ENCODE results near the gene GPRIN3. TPM values are rescaled to one million over a fixed set of nuclear protein-coding genes. Genes with fewer than 3 reads are reported as not detected.

The GPRIN3 gene
- total RNA-seq, 1 donor from 2014 or later: 25.2 TPM

DNA sequence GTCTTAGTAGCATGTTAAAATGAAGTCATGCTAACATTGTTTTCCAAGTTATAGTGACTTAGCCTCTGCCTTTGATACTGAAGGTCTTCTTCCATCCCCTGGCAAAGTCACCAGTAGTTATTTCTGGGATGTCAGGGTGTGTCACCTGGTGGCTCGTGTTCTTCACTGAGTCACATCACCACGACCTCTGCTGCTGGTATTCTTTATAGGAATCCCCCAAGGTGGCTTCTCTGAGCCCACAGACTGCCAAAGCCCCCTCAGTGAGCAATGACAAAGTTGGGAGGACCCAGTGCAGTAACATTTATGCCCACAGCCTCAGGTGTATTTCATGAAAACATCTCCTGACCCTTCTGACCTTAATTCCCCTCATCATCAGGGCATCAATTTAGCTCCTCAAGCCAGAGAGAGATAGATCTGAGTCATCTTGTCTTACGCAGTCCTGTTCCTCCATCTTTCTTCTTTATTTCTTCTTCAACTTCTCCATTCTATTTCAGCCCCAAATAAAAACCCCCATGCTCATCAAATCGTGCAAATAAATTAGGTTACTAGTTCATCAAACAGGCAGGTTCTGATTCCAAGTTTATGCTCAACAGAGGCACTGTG is 29.3 kb upstream of the GPRIN3 start:
- TF ChIP-seq CTCF (IDR thresholded peaks at IDR 0.05): no peak
- no peaks in the 10 kb centered on the region for H3K4me1 ChIP-seq
- no peak overlapping the region for H3K27ac ChIP-seq
- no peaks in the 10 kb centered on the region for H3K9me3 ChIP-seq
- H3K27me3 ChIP-seq: no peaks in the 10 kb centered on the region
- ATAC-seq (no peak), DNase-seq (no peak)
- no peak overlapping the region for H3K4me3 ChIP-seq
- intact Hi-C loops (cut with DNase I): no loop called here
- H3K36me3 ChIP-seq: no peaks in the 10 kb centered on the region

- no peaks in the 10 kb centered on the region for H3K9me3 ChIP-seq
- TF ChIP-seq CTCF (IDR thresholded peaks at IDR 0.05): no peak
- DNase-seq (no peak), ATAC-seq (no peak)
- H3K36me3 ChIP-seq: no peaks in the 10 kb centered on the region
- intact Hi-C loops (cut with DNase I): no loop called here
- H3K27me3 ChIP-seq: no peaks in the 10 kb centered on the region
- H3K27ac ChIP-seq: no peak overlapping the region
- H3K4me3 ChIP-seq: no peak overlapping the region
- H3K4me1 ChIP-seq: peaks cover 5% of the 10 kb centered on the region
Observed at GRCh38 chr4:89334830-89335229, 27.2 kb upstream of the GPRIN3 start.

DNA sequence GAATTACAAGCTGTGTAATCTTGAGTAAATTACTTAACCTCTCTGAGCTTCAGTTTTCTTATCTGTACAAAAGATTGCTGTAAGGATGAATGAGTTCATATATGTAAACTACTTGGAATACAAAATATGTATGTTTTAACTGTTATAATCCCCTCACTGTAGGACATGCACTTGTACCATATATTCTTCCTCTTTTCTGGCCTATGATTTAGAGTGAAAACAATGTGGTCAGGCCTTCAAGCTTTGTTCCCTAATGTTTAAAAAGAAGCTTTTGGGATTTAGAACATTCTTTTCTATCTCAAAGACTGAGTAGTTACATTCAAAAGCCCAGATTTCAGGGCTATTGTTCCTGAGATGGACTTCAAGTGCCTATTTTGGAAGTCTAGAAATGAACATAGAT is 26.7 kb upstream of the GPRIN3 start:
- H3K27ac ChIP-seq: no peak overlapping the region
- H3K4me3 ChIP-seq: no peak overlapping the region
- DNase-seq (no peak), ATAC-seq (peak; percentile 51)
- no peak for TF ChIP-seq CTCF (IDR thresholded peaks at IDR 0.05)
- H3K36me3 ChIP-seq: no peaks in the 10 kb centered on the region
- H3K9me3 ChIP-seq: no peaks in the 10 kb centered on the region
- intact Hi-C loops (cut with DNase I): no loop called here
- H3K27me3 ChIP-seq: no peaks in the 10 kb centered on the region
- peaks cover 5% of the 10 kb centered on the region for H3K4me1 ChIP-seq

GRCh38 chr4:89331686-89332544 is 24.3 kb upstream of the GPRIN3 start:
- no peak overlapping the region for H3K27ac ChIP-seq
- no peaks in the 10 kb centered on the region for H3K9me3 ChIP-seq
- no peak for TF ChIP-seq CTCF (IDR thresholded peaks at IDR 0.05)
- intact Hi-C loops (cut with DNase I): no loop called here
- ATAC-seq (peak; percentile 74), DNase-seq (no peak)
- H3K36me3 ChIP-seq: no peaks in the 10 kb centered on the region
- peaks cover 5% of the 10 kb centered on the region for H3K4me1 ChIP-seq
- H3K4me3 ChIP-seq: no peak overlapping the region
- no peaks in the 10 kb centered on the region for H3K27me3 ChIP-seq

DNA sequence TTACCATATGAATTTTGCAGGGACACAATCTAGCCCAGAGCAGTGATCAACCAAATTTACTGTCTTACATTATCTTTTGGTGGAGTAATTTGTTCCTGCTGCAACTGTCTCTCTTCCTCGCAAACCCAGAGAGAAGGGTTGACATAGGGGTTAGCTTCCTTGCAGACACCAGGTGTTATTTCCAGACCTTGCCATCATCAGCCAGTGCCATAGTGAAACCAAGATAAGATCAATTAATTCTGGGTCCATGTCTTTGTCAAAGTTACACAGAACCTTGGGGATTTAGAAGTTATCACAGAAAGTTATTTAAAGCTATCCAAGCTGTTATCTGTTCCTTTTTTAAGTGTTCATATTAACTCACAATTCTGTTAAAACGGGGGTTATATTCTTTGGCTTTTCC is 23.6 kb upstream of the GPRIN3 start:
- Histone ChIP-seq H3K36me3 (no peaks in the 10 kb centered on the region), H3K27ac (no peak overlapping the region), H3K9me3 (no peaks in the 10 kb centered on the region), H3K4me1 (peaks cover 5% of the 10 kb centered on the region), H3K27me3 (no peaks in the 10 kb centered on the region), H3K4me3 (no peak overlapping the region)
- intact Hi-C loops (cut with DNase I): no loop called here
- no peak for DNase-seq
- no peak for ATAC-seq
- no peak for TF ChIP-seq CTCF (IDR thresholded peaks at IDR 0.05)
